HG03520 (cell line): ENCODE measurements around the gene ZNF396.

Experiments used
- ATAC-seq: cut with Tn5 transposase; IDR thresholded peaks from one replicate; pipeline ENCODE4 v1.9.1; 2021; ENCODE audit warnings: mild to moderate bottlenecking, moderate library complexity; ENCODE audit not compliant: unreplicated experiment

Gene ZNF396

GRCh38 chr18:35376742-35377695 is at the start of gene ZNF396:
Gene ZNF396 (minus strand): TSS chr18:35377337. CDS start chr18:35374292, 3,045 bp downstream.
- peak; percentile 81 for ATAC-seq

DNA sequence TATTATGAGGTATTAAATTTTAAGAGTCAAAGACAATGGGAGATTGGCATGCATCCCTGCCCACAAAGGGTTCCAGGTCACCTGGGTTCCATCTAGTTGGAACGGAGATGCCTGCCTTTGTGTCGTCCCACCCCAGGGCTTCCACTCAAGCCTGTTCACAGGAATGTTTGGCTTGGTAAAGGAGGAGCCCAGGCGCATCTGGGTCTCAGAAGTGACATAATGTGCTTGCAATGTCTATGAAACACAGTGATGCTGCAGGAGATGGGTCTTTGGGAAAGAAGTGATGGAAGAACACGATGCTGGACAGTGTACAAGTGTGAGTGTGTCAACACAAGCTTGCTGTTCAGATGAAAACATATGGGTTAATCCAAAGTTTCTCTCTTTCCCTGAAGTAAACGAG is 49.6 kb upstream of the ZNF396 start:
- ATAC-seq: no peak

GRCh38 chr18:35424356-35424755 is 47.2 kb upstream of the ZNF396 start:
- ATAC-seq: no peak

DNA sequence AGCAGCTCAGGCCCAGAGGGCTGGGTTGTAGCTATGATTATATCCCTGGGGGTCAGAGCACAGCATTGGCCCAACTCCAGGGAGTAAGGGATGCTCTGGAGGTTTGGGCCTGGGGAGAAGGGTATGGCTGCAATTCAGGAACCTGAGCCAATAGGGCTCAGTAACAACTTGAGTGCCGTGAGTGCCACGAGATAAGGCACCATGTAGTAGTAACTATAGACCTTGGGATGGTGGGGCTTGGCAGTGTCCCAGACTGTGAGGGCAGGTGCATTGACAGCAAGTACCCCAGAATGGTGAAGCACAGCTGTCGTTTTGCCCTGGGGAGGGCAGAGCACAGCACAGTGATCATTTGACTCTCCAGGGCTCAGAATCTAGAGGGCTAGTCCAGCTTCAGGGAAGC is 45.1 kb upstream of the ZNF396 start:
- no peak for ATAC-seq

- no peak for ATAC-seq
These were observed 41.5 kb upstream of the ZNF396 start for GRCh38 chr18:35418610-35419009.

- ATAC-seq: no peak
These were observed 40.1 kb upstream of the ZNF396 start for GRCh38 chr18:35417223-35417622.

- ATAC-seq: no peak
These were observed 38.5 kb upstream of the ZNF396 start for GRCh38 chr18:35415511-35416073.

DNA sequence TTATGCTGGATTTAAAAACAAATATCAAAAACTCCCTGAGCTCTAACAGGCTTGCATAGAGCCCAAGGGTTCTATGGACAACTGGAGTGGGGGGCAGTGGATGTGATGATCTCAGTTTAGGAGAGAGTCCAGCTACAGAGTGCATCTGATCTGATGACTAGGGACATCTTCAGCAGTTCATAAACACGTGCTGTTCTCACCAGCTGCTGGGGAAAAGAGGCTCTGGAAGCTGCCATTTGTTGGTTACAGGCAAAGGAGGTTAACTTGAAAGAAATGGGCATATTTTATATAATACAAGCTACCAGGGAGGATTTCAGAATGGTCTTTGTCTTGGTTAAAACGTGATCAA is 36.0 kb upstream of the ZNF396 start:
- no peak for ATAC-seq

DNA sequence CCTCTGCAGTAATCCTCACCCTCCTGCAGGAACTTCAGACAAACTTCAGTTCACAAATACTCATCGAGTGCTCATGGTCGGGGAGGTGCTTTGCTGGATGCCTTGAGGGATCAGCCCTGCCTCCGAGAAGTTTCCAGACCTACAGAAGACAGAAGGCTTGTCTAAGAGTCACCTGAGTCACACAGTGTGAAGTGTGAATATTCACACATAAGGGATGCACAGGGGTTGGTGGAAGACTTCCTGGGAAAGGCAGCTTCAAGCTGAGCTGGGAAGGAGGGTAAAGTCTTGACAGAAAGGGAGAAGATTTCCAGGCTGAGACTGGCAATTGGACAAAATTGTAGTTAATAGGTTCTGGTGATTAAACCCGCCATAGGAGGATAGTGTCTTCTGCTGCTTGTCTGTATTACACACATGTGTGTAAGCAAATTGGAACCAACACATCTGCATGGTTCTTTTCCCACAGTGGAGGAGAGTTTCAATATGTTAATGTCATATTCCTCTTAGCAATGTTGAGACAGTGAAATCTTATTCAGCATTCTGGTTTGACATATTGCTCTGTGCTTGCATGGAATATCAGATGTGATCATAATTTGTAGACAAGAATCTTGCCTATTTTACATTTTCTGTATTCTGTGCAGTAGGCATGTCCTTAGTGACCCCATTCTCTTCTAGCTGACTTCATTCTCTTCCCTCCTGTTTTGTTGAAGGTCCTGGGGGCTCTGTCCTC is 34.7 kb upstream of the ZNF396 start:
- ATAC-seq: no peak

- ATAC-seq: peak; percentile 58
These were observed 33.4 kb upstream of the ZNF396 start for GRCh38 chr18:35410561-35410960.

DNA sequence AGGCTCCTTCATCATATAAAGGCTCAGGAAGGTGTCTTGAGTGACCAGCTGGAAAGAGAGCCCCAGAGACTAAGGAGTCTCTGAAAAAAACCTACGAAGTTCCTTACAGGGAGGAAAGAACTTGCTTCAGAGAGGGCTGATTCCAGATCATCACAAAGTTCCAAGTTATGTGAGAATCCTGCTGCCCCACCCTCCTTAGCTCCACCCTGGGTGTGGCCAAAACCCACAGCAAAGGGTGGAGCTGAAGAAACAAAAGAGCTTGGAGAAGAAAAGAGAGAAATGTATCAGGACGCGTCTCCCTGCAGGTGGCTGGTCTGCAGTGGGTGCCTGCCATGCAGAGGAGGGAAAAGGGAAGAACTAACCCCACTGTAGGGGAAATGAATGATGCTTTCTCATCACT is 32.8 kb upstream of the ZNF396 start:
- ATAC-seq: no peak

GRCh38 chr18:35408843-35409261 is 31.7 kb upstream of the ZNF396 start:
- ATAC-seq: no peak

DNA sequence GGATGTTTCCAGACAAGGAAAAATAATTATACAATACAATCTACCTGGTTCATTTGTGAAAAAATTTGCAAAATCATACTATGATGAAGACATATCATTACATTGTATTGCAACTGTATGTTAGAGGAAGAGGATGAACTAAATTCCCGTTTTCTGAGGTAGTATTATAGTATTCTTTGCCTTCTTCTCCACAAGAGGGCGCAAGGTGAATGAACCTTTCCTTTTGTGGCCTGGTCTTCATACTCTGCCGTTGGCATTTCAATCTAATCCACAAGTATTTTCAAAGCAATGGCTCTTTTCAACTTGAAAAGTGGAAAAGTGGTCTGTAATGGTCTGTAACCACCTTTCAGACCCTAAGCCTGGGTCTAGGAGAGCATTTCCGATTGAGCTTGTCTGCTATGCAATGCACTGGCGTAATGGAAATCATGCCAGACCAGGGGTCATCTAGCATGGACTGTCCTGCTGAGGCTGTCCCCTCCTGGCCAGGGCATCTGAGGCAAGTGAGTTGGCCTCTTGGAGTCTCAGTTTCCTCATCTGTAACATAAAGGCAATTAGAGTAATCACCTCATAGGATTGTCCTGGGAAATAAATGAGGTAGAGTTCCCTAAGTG is 30.8 kb upstream of the ZNF396 start:
- peak; percentile 54 for ATAC-seq

DNA sequence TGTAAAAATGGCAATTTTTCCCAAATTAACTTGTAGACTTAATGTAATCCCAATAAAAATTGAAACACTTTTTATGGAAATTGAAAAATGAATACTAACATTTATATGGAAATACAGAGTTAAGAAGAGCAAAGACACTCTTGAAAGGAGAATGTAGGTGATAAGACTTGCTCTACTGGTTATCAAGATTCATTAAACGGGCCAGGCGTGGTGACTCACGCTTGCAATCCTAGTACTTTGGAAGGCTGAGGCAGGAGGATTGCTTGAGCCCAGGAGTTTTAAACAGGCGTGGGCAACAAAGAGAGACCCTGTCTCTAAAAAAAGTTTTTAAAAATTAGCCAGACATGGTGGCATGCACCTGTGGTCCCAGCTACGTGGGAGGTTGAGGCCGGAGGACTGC is 29.5 kb upstream of the ZNF396 start:
- no peak for ATAC-seq

GRCh38 chr18:35397976-35398375 is 20.8 kb upstream of the ZNF396 start:
- no peak for ATAC-seq

GRCh38 chr18:35393716-35394115 is 16.6 kb upstream of the ZNF396 start:
- ATAC-seq: no peak

- ATAC-seq: no peak
These were observed 15.2 kb upstream of the ZNF396 start for GRCh38 chr18:35392375-35392774.

- no peak for ATAC-seq
These were observed 14.0 kb upstream of the ZNF396 start for GRCh38 chr18:35390951-35391700.

DNA sequence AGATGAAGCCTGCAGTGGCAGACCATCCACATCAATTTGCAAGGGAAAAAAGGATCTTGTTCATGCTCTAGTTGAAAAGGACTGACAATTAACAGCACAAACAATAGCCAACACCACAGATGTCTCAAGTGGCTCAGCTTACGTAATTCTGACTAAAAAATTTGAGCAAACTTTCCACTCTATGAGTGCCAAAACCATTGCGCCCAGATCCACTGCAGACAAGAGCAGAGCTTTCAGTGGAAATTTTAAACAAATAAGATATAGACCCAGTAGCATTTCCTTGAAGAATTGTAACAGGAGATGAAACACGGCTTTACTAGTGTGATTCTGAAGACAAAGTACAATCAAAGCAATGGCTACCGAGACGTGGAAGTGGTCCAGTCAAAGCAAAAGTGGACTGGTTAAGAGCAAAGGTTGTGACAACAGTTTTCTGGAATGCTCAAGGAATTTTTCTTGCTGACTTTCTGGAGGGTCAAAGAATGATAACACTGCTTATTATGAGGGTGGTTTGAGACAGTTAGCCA is 12.0 kb upstream of the ZNF396 start:
- ATAC-seq: no peak

GRCh38 chr18:35387152-35387571 is 10.0 kb upstream of the ZNF396 start:
- ATAC-seq: peak; percentile 16
